Gastrocnemius medialis (tissue), 4 donors: ENCODE data around the gene L1CAM. TPM values are rescaled to one million over a fixed set of nuclear protein-coding genes. Genes with fewer than 3 reads are reported as not detected.

Experiments used
- ATAC-seq, 2 donors: fragments of 150-250 bp; one replicate each; pipeline ENCODE4 v1.9.1; 2016
- DNase-seq, 2 donors: peaks; one replicate each; pipeline ENCODE4 v3.0.0-alpha.2; 2019
- H3K27ac ChIP-seq, 4 donors: fragments of 200-600 bp; sonication (generic); 1 replicate in 1 of 4; 2 replicates in 3 of 4; pipeline ENCODE4 v1.5.1; 2016 to 2018; ENCODE audit warnings: mild to moderate bottlenecking in 2 of 4, moderate library complexity in 1 of 4
- H3K27me3 ChIP-seq, 3 donors: fragments of 200-600 bp; sonication (generic) in 2 of 3; 1 replicate in 1 of 3; 2 replicates in 2 of 3; pipeline versions ENCODE4 v1.5.1 to v1.6.0; 2016 to 2019; ENCODE audit warnings: mild to moderate bottlenecking in 1 of 3, moderate library complexity in 1 of 3
- H3K36me3 ChIP-seq, 2 donors: fragments of 200-600 bp; sonication (generic) in 1 of 2; one replicate each; pipeline ENCODE4 v1.5.1; 2017 to 2018
- H3K4me1 ChIP-seq, 2 donors: fragments of 200-600 bp; sonication (generic) in 1 of 2; one replicate each; pipeline ENCODE4 v1.5.1; 2016 to 2017; ENCODE audit warnings: mild to moderate bottlenecking in 2 of 2
- H3K4me3 ChIP-seq, 4 donors: fragments of 200-600 bp; sonication (generic) in 3 of 4; 1 replicate in 1 of 4; 2 replicates in 3 of 4; pipeline ENCODE4 v1.5.1; 2016 to 2019; ENCODE audit warnings: mild to moderate bottlenecking in 2 of 4
- H3K9me3 ChIP-seq, 3 donors: fragments of 200-600 bp; sonication (generic) in 2 of 3; 1 replicate in 1 of 3; 2 replicates in 2 of 3; pipeline ENCODE4 v1.5.1; 2016 to 2019
- POLR2A ChIP-seq, 2 donors: fragments of 450-650 bp; IDR thresholded peaks; one replicate each; pipeline ENCODE4 v1.6.1; 2017; ENCODE audit warnings: antibody characterized with exemption in 2 of 2, mild to moderate bottlenecking in 2 of 2, moderate library complexity in 2 of 2
- in situ Hi-C, 4 donors: fragments of 200-750 bp; cut with MboI; loops; one replicate each; pipeline versions ENCODE4 v1.15.0 to v1.8.0; 2017; ENCODE audit warnings: low sequenced_read_pairs in 4 of 4
- intact Hi-C: fragments of 100-400 bp; cut with DNase I; formaldehyde crosslinking; loops from one replicate; pipeline ENCODE4 v1.15.1; 2023; ENCODE audit warnings: low total_unique reads
- total RNA-seq, 4 donors: library from RNA; depleted of rRNA; stranded (reverse); fragments of >200 nt; gene quantifications; one replicate each; pipeline versions ENCODE4 v1.1.0 to v1.2.3, GENCODE V29; 2016
- TF ChIP-seq, protein P1 (sequence below), 5 experiments: fragments of 450-650 bp in 3 of 5; fragments of 200-600 bp in 2 of 5; sonication (generic) in 2 of 5; IDR thresholded peaks in 4 of 5; conservative IDR thresholded peaks in 1 of 5; 1 replicate in 4 of 5; 2 replicates in 1 of 5; pipeline ENCODE4 v1.5.1; 2016 to 2019; ENCODE audit warnings: antibody characterized with exemption in 5 of 5, mild to moderate bottlenecking in 3 of 5, moderate library complexity in 3 of 5

Gene L1CAM
- total RNA-seq, 4 donors from 2014 or later = 0.05 to 0.62 (median 0.48) TPM

DNA sequence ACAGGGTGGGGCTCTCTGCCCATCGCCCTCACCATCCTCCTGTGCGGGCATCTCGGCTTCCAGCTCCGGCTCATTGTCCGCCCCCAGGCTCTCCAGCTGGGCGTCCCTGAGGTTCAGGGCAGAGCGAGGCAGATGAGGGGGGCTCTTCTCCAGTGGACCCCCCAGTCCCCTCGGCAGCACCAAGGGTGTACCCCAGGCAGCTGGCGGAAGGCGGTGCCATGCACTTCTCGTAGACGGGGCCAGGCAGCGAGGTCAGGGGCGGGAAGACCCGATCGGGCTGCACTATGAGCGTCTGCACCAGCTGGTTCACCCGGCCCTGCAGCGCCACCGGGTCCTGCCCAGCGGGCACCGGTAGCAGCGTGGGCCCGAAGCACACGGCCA lies 24.0 kb upstream of the L1CAM start:
- Histone ChIP-seq H3K4me3 (no peak overlapping the region), H3K9me3 (no peaks in the 10 kb centered on the region), H3K4me1 (no peaks in the 10 kb centered on the region), H3K36me3 (no peaks in the 10 kb centered on the region), H3K27ac (no peak overlapping the region), H3K27me3 (no peaks in the 10 kb centered on the region)
- ATAC-seq (no peak), DNase-seq (no peak)
- in situ Hi-C loops (no loop called here), intact Hi-C loops (no loop called here)
- TF ChIP-seq, protein P1, sequence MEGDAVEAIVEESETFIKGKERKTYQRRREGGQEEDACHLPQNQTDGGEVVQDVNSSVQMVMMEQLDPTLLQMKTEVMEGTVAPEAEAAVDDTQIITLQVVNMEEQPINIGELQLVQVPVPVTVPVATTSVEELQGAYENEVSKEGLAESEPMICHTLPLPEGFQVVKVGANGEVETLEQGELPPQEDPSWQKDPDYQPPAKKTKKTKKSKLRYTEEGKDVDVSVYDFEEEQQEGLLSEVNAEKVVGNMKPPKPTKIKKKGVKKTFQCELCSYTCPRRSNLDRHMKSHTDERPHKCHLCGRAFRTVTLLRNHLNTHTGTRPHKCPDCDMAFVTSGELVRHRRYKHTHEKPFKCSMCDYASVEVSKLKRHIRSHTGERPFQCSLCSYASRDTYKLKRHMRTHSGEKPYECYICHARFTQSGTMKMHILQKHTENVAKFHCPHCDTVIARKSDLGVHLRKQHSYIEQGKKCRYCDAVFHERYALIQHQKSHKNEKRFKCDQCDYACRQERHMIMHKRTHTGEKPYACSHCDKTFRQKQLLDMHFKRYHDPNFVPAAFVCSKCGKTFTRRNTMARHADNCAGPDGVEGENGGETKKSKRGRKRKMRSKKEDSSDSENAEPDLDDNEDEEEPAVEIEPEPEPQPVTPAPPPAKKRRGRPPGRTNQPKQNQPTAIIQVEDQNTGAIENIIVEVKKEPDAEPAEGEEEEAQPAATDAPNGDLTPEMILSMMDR (IDR thresholded peaks at IDR 0.05 in 4 of 5, conservative IDR thresholded peaks at IDR 0.05 in 1 of 5) = no peak
- no peak for TF ChIP-seq POLR2A (IDR thresholded peaks at IDR 0.05)

DNA sequence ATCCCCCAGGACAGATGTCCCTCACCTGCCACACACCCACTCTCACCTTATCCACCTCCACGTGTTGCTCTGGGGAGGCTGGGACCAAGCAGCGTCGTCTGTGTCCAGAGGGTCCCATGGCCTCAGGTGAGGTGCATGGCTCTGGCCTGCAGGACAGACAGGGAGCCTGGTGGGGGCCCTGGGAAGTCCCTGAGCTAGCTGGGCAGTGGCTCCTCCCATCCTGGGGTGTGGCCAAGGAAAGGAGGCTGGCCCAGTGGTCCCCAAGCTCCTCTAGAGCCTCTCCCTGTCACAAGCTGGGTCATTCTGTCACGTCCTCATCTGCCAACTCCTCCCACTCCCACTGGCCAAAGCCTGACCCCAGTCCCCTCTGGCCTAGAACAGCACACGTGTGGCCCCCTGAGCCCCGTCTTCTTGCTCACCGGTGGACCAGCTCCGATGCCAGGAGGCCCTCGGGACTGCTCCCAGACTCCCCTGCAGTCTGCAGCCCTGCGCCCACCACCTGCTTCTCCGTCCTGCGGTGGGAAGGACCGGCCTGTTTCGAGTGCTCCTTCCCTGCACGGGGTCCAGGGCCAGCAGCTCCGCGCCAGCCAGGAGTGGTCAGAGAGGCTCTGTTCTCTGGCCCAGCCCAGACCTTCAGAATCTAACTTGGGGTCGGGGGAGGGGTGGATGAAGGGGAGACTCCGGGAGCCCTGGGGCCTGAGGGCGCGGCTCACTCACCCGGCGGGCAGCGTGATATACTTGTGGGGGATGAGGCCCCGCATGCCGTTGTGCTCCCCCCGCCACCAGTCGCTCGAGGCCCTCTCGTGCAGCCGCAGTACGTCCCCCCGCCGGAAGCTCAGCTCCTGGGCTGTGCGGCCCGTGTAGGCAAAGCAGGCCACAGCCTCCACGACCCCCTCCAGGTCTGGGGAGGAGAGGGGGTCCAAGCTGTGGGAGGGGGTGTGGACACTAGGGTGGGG lies 23.3 kb upstream of the L1CAM start:
- Histone ChIP-seq H3K27ac (no peak overlapping the region), H3K4me3 (no peak overlapping the region), H3K9me3 (no peaks in the 10 kb centered on the region), H3K27me3 (no peaks in the 10 kb centered on the region), H3K4me1 (no peaks in the 10 kb centered on the region), H3K36me3 (no peaks in the 10 kb centered on the region)
- TF ChIP-seq POLR2A (IDR thresholded peaks at IDR 0.05) = no peak
- TF ChIP-seq, protein P1 (IDR thresholded peaks at IDR 0.05 in 4 of 5, conservative IDR thresholded peaks at IDR 0.05 in 1 of 5) = no peak
- no peak for ATAC-seq
- intact Hi-C loops = no loop called here
- in situ Hi-C loops = no loop called here
- no peak for DNase-seq

DNA sequence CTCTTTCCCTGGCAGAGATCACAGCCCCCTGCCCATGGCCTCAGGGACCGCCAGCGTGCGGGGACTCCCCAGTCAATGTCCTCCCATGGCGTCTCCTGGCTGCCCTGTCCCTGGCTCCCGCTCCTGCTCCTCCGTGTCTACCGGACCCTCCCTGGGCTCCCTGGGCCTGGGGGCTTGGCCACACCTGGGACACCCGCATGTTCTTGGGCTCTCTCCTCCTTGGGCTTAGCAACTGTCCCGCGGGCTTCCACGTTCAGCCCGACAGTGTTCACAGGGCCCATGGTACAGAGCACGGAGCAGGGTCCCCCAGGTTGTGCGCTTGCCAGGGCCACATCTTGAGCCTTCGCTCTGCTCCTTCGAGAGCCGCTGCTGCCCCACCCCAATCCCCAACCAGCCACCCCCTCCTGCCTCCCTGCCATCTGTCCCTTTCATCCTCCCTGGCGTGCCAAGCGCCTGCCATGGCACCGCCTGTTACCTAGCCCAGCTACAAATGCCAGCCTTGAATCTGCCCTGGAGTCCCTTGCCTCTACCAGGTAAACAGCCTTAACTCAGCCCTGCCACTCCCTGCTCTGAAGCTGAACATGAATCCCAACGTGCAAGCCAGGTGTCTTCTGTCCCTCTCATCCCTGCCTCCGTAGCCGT lies 22.4 kb upstream of the L1CAM start:
- no peaks in the 10 kb centered on the region for H3K27me3 ChIP-seq
- no peaks in the 10 kb centered on the region for H3K4me1 ChIP-seq
- H3K27ac ChIP-seq = no peak overlapping the region
- in situ Hi-C loops = no loop called here
- no peaks in the 10 kb centered on the region for H3K36me3 ChIP-seq
- intact Hi-C loops = no loop called here
- ATAC-seq (no peak), DNase-seq (no peak)
- TF ChIP-seq, protein P1 (IDR thresholded peaks at IDR 0.05 in 4 of 5, conservative IDR thresholded peaks at IDR 0.05 in 1 of 5) = no peak
- no peak for TF ChIP-seq POLR2A (IDR thresholded peaks at IDR 0.05)
- no peaks in the 10 kb centered on the region for H3K9me3 ChIP-seq
- H3K4me3 ChIP-seq = no peak overlapping the region

DNA sequence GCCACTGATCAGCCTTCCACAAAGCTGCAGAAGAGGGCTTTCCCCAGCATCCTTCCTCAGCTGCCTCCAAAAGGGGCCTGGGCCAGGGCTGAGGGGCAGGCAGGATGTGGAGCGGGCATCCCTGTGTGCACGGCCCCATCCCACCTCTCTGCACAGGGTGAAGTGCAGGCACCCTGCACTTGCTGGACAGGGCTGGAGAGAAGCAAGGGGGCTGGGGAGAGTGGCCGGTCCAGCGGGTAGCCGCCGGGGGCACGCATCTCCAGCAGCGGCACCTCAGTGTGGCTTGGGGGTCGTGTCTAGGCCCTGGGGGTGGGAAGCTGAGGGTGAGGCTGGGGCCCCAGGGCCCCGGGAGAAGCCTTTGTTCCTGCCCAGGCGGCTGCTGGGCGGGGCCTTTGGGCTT lies 21.5 kb upstream of the L1CAM start:
- no peak for ATAC-seq
- H3K27ac ChIP-seq = no peak overlapping the region
- in situ Hi-C loops = no loop called here
- no peaks in the 10 kb centered on the region for H3K27me3 ChIP-seq
- H3K4me3 ChIP-seq = no peak overlapping the region
- H3K9me3 ChIP-seq = no peaks in the 10 kb centered on the region
- no peak for DNase-seq
- no peak for TF ChIP-seq POLR2A (IDR thresholded peaks at IDR 0.05)
- TF ChIP-seq, protein P1 (IDR thresholded peaks at IDR 0.05 in 4 of 5, conservative IDR thresholded peaks at IDR 0.05 in 1 of 5) = no peak
- no peaks in the 10 kb centered on the region for H3K4me1 ChIP-seq
- intact Hi-C loops = no loop called here
- no peaks in the 10 kb centered on the region for H3K36me3 ChIP-seq
